Activated B cell treated with CpG ODN at 0.5 μM for 24 hours (primary cell): ENCODE data around the gene STK38. TPM values are rescaled to one million over a fixed set of nuclear protein-coding genes. Genes with fewer than 3 reads are reported as not detected.

Experiments used
- ATAC-seq: fragments of 200-7000 bp; cut with Tn5 transposase; one replicate; pipeline ENCODE4 v1.10.0; 2021; ENCODE audit warnings: low read depth, mild to moderate bottlenecking, moderate library complexity
- CTCF ChIA-PET: fragments of 350-600 bp; sonication (Branson Sonifier 250); formaldehyde crosslinking; loops from one replicate; lab custom pipeline; 2021; ENCODE audit warnings: antibody characterized with exemption; lab: Charles Lee
- POLR2A ChIA-PET: fragments of 350-600 bp; sonication (Branson Sonifier 250); formaldehyde crosslinking; loops from one replicate; lab custom pipeline; 2021; ENCODE audit warnings: antibody characterized with exemption; lab: Charles Lee
- DNase-seq: peaks from one replicate; pipeline ENCODE4 v3.0.0; 2022
- H3K27ac Mint-ChIP-seq: one replicate; pipeline ENCODE4 v1.8.0; 2020; ENCODE audit warnings: mixed read lengths
- H3K27me3 Mint-ChIP-seq: one replicate; pipeline ENCODE4 v1.8.0; 2021; ENCODE audit warnings: mixed read lengths
- H3K36me3 Mint-ChIP-seq: one replicate; pipeline ENCODE4 v1.8.0; 2021; ENCODE audit warnings: low read depth, mixed read lengths
- H3K4me1 Mint-ChIP-seq: one replicate; pipeline ENCODE4 v1.8.0; 2021; ENCODE audit warnings: mixed read lengths
- H3K4me3 Mint-ChIP-seq: one replicate; pipeline ENCODE4 v1.8.0; 2020; ENCODE audit warnings: mild to moderate bottlenecking, mixed read lengths
- H3K9me3 Mint-ChIP-seq: one replicate; pipeline ENCODE4 v1.8.0; 2020; ENCODE audit warnings: mixed read lengths
- CTCF ChIP-seq: fragments of 200-600 bp; IDR thresholded peaks from one replicate; pipeline ENCODE4 v1.8.0; 2022; ENCODE audit warnings: antibody characterized with exemption, mild to moderate bottlenecking
- intact Hi-C: fragments of 100-400 bp; cut with micrococcal nuclease; formaldehyde crosslinking; loops from one replicate; pipeline ENCODE4 v1.15.1; 2024
- total RNA-seq: library from RNA; stranded (reverse); gene quantifications from 2 replicates; pipeline ENCODE4 v1.2.3, GENCODE V29; 2022

Gene STK38
- total RNA-seq, 1 donor from 2014 or later: 26.1 TPM

GRCh38 chr6:36539814-36540568 lies 7.3 kb downstream of the STK38 start:
- no peaks in the 10 kb centered on the region for H3K9me3 Mint-ChIP-seq
- TF ChIP-seq CTCF: no peak
- no peak overlapping the region for H3K27ac Mint-ChIP-seq
- intact Hi-C loops: no loop called here
- ChIA-PET CTCF (no interaction called here), POLR2A (interaction anchor here (0.5 kb wide), 1 partner anchor 70 kb away, joined by 3 read pairs; no protein-coding TSS in a partner anchor)
- no peak for DNase-seq
- no peaks in the 10 kb centered on the region for H3K27me3 Mint-ChIP-seq
- H3K4me3 Mint-ChIP-seq: no peak overlapping the region
- peaks cover 62% of the 10 kb centered on the region for H3K36me3 Mint-ChIP-seq
- ATAC-seq: no peak
- H3K4me1 Mint-ChIP-seq: peaks cover 33% of the 10 kb centered on the region

DNA sequence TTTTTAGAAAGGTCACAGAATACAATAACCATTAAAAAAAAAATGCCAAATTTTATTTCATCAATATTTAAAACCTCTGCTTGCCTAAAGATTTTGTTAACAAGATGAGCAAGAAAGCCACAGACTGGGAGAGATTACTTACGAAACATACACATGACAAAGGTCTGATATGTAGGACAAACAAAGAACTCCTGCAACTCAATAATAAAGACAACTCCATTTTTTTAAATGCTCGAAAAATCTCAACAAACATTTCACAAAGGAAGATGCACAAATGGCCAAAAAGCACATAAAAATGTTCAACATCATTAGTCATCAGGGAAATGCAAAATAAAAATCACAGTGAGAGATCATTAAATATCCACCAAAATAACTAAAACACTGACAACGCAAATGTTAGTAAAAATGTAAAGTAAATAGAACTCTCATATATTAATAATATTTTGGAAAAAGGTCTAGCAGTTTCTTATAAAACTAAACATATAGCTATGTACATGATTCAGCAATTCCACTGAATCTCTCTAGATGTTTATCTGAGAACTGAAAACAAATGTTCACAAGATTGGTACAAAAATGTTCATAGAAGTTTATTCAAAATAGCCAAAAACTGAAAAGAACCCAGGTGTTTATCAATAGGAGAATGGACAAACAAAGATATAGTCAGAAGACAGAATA lies 10.3 kb downstream of the STK38 start:
- peaks cover 28% of the 10 kb centered on the region for H3K4me1 Mint-ChIP-seq
- peaks cover 84% of the 10 kb centered on the region for H3K36me3 Mint-ChIP-seq
- H3K4me3 Mint-ChIP-seq: no peak overlapping the region
- intact Hi-C loops: no loop called here
- DNase-seq (no peak), ATAC-seq (no peak)
- POLR2A ChIA-PET: interaction anchor here (0.7 kb wide), 1 partner anchor 16 kb away, joined by 3 read pairs; no protein-coding TSS in a partner anchor
- H3K27ac Mint-ChIP-seq: no peak overlapping the region
- CTCF ChIA-PET: no interaction called here
- H3K9me3 Mint-ChIP-seq: no peaks in the 10 kb centered on the region
- no peak for TF ChIP-seq CTCF
- H3K27me3 Mint-ChIP-seq: no peaks in the 10 kb centered on the region

DNA sequence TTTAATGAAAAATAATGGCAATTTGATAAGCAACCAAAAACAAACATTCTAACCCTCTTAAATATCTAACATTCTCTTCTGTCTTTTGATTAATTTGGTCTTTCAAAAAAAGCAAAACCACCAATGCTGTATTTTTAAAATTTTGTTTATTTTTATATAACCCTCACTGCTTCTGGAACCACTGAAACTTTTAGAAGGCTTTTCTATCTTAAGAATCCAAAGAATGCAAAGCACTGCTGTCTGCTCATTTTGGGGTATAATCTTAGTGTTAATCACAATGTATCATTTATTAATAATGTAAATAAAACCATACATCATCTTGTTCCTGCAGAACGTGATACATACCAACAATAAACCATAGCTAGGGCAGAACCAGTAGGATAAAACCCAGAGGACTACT lies 14.0 kb downstream of the STK38 start:
- no peaks in the 10 kb centered on the region for H3K9me3 Mint-ChIP-seq
- no peak for DNase-seq
- ChIA-PET CTCF (no interaction called here), POLR2A (no interaction called here)
- no peaks in the 10 kb centered on the region for H3K27me3 Mint-ChIP-seq
- H3K36me3 Mint-ChIP-seq: peaks cover 75% of the 10 kb centered on the region
- H3K4me3 Mint-ChIP-seq: no peak overlapping the region
- H3K27ac Mint-ChIP-seq: no peak overlapping the region
- H3K4me1 Mint-ChIP-seq: peaks cover 18% of the 10 kb centered on the region
- ATAC-seq: no peak
- intact Hi-C loops: no loop called here
- no peak for TF ChIP-seq CTCF

GRCh38 chr6:36526066-36526465 lies 21.2 kb downstream of the STK38 start:
- Mint-ChIP-seq H3K4me1 (peaks cover 5% of the 10 kb centered on the region), H3K27me3 (no peaks in the 10 kb centered on the region), H3K36me3 (peaks cover 72% of the 10 kb centered on the region), H3K27ac (no peak overlapping the region), H3K9me3 (no peaks in the 10 kb centered on the region), H3K4me3 (no peak overlapping the region)
- no peak for ATAC-seq
- DNase-seq: no peak
- no peak for TF ChIP-seq CTCF
- ChIA-PET CTCF (no interaction called here), POLR2A (interaction anchor here (0.7 kb wide), 1 partner anchor 103 kb away, joined by 9 read pairs; no protein-coding TSS in a partner anchor)
- intact Hi-C loops: no loop called here

DNA sequence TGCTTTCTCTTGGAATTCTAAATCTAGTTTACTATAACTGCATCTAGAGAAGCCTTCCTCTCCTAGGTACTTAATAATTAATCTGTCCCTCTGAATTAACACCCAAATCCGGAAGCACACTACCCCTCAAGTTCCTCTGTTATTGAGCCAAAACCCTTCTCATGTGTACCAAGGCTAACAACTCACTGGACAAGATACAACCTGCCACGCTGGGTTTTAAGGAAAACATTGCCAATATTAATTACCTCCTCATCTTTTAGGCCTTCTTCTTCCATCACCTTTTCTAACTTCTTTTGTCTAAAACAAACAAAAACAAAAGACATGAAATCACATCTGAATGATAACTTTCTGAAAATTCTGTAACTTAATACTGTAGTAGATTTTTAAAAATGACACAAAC lies 21.9 kb downstream of the STK38 start:
- Mint-ChIP-seq H3K27me3 (no peaks in the 10 kb centered on the region), H3K36me3 (peaks cover 72% of the 10 kb centered on the region), H3K27ac (no peak overlapping the region), H3K9me3 (no peaks in the 10 kb centered on the region), H3K4me1 (peaks cover 5% of the 10 kb centered on the region), H3K4me3 (no peak overlapping the region)
- CTCF ChIA-PET: no interaction called here
- POLR2A ChIA-PET: no interaction called here
- DNase-seq (no peak), ATAC-seq (no peak)
- intact Hi-C loops: no loop called here
- no peak for TF ChIP-seq CTCF
